Large intestine (tissue), 3 donors: Measurements from ENCODE around the gene THSD4. TPM values are rescaled to one million over a fixed set of nuclear protein-coding genes. Genes with fewer than 3 reads are reported as not detected.

ENCODE experiments used
- DNase-seq, 2 donors: peaks; one replicate each; pipeline versions ENCODE4 v3.0.0 to v3.0.0-alpha.2; 2013
- H3K27ac ChIP-seq: one replicate; pipeline ENCODE4 v1.5.1; 2013; ENCODE audit warnings: low read length
- H3K27me3 ChIP-seq: 2 replicates; pipeline ENCODE4 v1.6.1; 2013; ENCODE audit warnings: low read length; ENCODE audit not compliant: control insufficient read depth, insufficient read depth
- H3K36me3 ChIP-seq: 2 replicates; pipeline ENCODE4 v1.6.1; 2013; ENCODE audit warnings: low read length; ENCODE audit not compliant: control insufficient read depth, insufficient read depth
- H3K4me1 ChIP-seq: one replicate; pipeline ENCODE4 v1.6.1; 2013; ENCODE audit warnings: low read length; ENCODE audit not compliant: control insufficient read depth, insufficient read depth
- H3K4me3 ChIP-seq: one replicate; pipeline ENCODE4 v1.5.1; 2013; ENCODE audit warnings: low read length
- H3K9me3 ChIP-seq: one replicate; pipeline ENCODE4 v1.6.1; 2013; ENCODE audit warnings: mild to moderate bottlenecking, low read depth, low read length, moderate library complexity; ENCODE audit not compliant: control insufficient read depth
- WGBS: methylation state at CpG from one replicate; pipeline ENCODE4 v1.1.5; 2013; ENCODE audit warnings: low lambda C conversion rate; ENCODE audit not compliant: insufficient coverage; 5-methylcytosine and 5-hydroxymethylcytosine counted together
- polyA plus RNA-seq: library from polyadenylated mRNA; unstranded; fragments of 120-200 nt; gene quantifications from one replicate; pipeline ENCODE4 v1.2.1, GENCODE V29; 2013

The THSD4 gene
- polyA plus RNA-seq, 1 donor: 17.5 TPM

DNA sequence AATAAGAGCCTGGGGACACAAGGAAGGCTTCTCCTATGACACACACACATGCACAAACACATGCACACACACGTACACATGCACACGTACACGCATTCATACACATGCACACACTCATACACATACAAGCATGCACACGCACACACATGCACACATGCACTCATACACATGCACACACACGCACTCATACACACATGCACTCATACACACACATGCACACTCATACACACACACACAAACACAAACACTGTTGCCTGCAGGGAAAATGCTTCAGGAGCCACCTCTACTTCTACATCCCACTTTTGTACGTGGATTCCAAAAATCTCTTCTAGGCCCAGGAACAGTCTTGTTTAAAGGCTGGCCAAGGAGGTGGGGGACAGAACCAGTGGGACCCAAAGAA lies 674.3 kb downstream of the THSD4 start:
- Histone ChIP-seq H3K27ac (peak overlapping the region; percentile 88), H3K27me3 (no peaks in the 10 kb centered on the region), H3K9me3 (no peaks in the 10 kb centered on the region), H3K4me1 (peaks cover 34% of the 10 kb centered on the region), H3K36me3 (no peaks in the 10 kb centered on the region), H3K4me3 (no peak overlapping the region)
- DNase-seq: no peak
- WGBS: no CpG with 5 or more reads among the region's 6 CpGs

DNA sequence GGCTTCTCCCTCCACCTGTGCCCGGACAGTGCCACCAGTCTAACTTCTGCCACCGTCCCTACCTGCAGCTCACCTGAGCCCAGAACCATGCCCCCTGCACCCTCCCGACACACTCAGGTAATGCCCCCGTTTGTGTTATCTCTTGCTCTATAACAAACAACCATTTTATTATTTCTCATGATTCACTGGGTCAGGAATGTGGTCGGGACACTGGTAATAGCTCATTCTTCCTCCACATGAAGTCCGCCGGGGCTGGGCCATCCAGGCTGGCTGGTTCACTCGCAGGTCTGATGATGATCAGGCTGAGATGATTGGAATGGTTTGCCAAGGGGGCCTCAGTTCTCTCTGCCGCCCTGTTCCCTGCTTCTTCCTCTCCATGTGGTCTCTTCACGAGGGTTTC lies 674.8 kb downstream of the THSD4 start:
- peak; percentile 64 to 87 for DNase-seq
- Histone ChIP-seq H3K27me3 (no peaks in the 10 kb centered on the region), H3K36me3 (no peaks in the 10 kb centered on the region), H3K27ac (peak overlapping the region; percentile 88), H3K4me1 (peaks cover 34% of the 10 kb centered on the region), H3K4me3 (no peak overlapping the region), H3K9me3 (no peaks in the 10 kb centered on the region)
- WGBS: 17% methylated on average over 1 of the region's 10 CpGs

DNA sequence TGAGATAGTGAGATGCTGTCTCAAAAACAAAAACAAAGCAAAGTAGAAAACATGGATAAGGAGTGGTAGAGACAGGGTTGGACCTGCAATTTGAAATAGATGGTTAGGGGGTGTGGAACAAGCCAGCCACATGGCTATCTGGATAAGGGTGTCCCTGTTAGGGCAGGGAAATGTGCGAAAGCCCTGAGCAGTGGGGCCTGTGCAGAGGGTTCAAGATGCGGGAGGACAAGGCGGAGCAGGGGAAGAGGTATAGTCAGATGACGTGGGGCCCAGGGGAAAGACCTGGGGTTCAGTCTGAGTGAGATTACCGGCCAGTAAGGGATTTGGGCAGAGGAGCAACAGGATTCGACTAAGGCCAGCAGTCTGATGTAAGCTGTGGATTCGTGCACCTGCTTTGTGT lies 676.7 kb downstream of the THSD4 start:
- Histone ChIP-seq H3K9me3 (no peaks in the 10 kb centered on the region), H3K4me1 (peaks cover 34% of the 10 kb centered on the region), H3K36me3 (no peaks in the 10 kb centered on the region), H3K27me3 (no peaks in the 10 kb centered on the region), H3K4me3 (no peak overlapping the region), H3K27ac (no peak overlapping the region)
- no CpG with 5 or more reads among the region's 7 CpGs for WGBS
- no peak for DNase-seq

DNA sequence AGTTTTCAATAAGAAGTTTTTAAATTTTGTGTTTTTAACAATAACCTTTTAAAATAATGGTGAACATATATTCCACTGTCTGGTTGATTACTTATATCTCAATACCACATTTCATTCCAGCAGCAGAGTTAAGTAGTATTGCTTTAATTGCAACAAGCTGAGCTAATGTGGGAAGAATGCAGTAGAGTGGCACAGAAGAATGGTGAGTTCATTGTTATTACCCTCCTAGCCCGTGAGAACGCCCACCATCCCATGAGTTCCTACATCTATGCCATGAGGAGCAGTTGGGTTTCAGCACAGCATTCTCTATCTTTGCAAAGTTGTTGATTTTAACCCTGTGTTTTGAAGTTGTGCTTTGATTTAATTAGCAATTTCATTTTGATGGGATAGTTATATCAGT lies 677.2 kb downstream of the THSD4 start:
- WGBS: no CpG with 5 or more reads among the region's 2 CpGs
- DNase-seq: peak in 1 of 2 donors; percentile 56
- H3K4me3 ChIP-seq: no peak overlapping the region

DNA sequence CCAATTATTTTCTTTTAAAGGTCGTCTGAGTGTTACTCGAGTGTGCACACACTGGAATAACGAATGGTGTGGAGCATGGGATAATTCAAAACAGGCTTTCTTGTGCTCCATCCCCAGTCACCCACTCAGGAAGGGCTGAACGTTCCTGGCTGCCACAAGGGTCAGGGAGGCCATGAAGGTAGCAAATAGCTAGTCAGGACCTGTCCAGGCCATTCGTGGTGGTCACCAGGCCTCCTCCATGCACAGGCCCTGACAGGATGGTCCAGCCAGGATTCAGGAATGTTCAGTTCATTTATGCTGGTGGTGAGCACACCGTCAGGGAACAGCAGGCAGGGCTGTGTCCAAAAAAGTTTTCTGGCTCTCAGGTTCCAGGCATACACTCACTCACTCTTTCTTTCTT lies 683.4 kb downstream of the THSD4 start:
- WGBS: 100% methylated on average over 1 of the region's 6 CpGs
- H3K27ac ChIP-seq: no peak overlapping the region
- H3K9me3 ChIP-seq: no peaks in the 10 kb centered on the region
- peaks cover 3% of the 10 kb centered on the region for H3K4me1 ChIP-seq
- no peak for DNase-seq
- no peaks in the 10 kb centered on the region for H3K27me3 ChIP-seq
- H3K36me3 ChIP-seq: no peaks in the 10 kb centered on the region
- H3K4me3 ChIP-seq: no peak overlapping the region

More for the DNA sequence above, 677.2 kb downstream of the THSD4 start:
- Histone ChIP-seq H3K4me1 (peaks cover 34% of the 10 kb centered on the region), H3K9me3 (no peaks in the 10 kb centered on the region), H3K36me3 (no peaks in the 10 kb centered on the region), H3K27me3 (no peaks in the 10 kb centered on the region), H3K27ac (no peak overlapping the region)

DNA sequence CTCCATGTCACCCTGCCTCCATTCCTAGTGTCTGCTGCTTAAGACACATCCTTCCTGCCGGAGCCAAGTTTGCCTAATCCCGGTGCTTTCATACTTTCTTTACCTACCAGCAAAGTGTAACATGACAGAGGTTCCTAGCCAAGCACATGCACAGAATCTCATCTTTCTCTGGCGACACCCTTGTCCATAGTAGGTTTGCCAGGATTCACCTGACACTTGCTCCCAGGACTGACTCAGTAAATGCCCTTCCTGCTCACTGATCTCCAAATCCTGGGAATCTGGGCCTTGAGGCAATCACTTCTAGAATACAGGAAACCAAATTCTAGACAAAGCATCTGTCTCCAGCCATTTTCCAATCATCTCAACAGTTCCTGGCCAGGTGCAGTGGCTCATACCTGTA lies 684.9 kb downstream of the THSD4 start:
- no peak for DNase-seq
- H3K9me3 ChIP-seq: no peaks in the 10 kb centered on the region
- no CpG with 5 or more reads among the region's 3 CpGs for WGBS
- H3K4me1 ChIP-seq: peaks cover 3% of the 10 kb centered on the region
- no peak overlapping the region for H3K27ac ChIP-seq
- H3K27me3 ChIP-seq: no peaks in the 10 kb centered on the region
- no peaks in the 10 kb centered on the region for H3K36me3 ChIP-seq
- H3K4me3 ChIP-seq: no peak overlapping the region

DNA sequence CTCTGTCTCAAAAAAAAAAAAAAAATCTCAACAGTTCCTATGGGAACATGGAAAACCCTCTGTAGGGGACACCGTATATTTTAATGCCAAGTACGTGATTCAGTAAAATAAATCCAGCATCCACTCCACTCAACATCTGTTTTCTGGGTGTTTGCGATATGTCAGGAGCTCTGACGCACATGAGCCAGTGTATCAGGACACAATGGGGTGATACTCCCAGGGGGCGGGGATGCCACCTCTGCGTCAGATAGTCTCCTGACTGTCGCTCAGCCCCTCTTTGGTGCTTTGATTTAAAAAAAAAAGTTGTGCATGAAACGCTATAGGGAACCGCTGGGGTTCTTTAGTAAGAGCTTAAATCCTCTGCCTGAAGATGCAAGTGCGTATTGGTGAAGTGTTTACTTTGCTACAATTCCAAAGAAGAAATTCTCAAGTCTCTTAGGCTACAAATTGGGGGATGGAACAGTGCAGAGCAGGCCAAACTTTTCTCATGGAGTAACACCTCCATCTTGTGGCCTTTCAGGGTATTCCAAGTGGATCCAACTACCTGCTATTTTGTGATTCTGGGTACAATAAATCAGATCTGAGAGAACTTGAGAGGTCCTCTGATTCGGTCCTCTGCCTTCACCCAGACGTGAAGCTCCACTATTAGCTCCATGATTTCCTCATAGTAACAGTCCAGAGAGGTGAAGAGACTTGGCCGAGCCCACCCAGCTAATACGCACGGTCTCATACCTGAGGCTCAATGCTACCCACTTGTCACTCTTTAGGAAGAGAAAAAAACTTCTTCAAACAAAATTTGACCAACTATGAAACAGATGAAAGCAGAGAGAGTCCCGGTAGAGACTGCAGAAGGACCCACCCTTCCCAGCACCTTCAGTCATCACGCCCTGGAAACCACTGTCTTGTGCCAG lies 685.8 kb downstream of the THSD4 start:
- H3K27me3 ChIP-seq: no peaks in the 10 kb centered on the region
- H3K4me1 ChIP-seq: peaks cover 3% of the 10 kb centered on the region
- no peaks in the 10 kb centered on the region for H3K36me3 ChIP-seq
- H3K27ac ChIP-seq: no peak overlapping the region
- no peaks in the 10 kb centered on the region for H3K9me3 ChIP-seq
- peak; percentile 44 to 61 for DNase-seq
- WGBS: 93% methylated on average over 3 of the region's 17 CpGs
- no peak overlapping the region for H3K4me3 ChIP-seq

DNA sequence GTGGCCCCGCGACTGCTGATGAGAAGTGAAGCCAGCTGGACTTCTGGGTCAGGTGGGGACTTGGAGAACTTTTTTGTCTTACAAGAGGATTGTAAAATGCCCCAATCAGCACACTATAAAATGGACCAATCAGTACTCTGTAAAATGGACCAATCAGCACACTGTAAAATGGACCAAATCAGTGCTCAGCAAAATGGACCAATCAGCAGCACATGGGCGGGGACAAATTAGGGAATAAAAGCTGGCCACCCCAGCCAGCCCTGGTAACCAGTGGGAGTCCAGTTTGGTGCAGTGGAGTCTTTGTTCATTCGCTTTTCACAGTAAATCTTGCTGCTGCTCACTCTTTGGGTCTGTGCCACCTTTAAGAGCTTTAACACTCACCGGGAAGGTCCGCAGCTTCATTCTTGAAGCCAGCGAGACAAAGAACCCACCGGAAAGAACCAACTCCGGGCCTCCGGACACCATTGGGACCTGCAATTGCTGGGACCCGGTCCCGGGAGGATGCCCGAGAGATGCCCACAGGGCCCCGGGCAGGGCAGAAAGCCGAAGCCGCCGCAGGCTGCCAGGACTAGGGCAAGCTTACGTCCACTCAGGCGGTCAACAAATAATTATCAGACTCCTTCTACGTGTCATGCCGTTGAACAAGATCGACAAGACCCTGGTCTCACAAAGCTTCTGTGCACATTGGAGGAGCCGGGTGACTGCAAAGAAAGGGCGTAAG lies 686.8 kb downstream of the THSD4 start:
- WGBS: 92% methylated on average over 2 of the region's 24 CpGs
- peaks cover 7% of the 10 kb centered on the region for H3K4me1 ChIP-seq
- DNase-seq: no peak
- no peaks in the 10 kb centered on the region for H3K9me3 ChIP-seq
- no peak overlapping the region for H3K27ac ChIP-seq
- H3K36me3 ChIP-seq: no peaks in the 10 kb centered on the region
- H3K27me3 ChIP-seq: no peaks in the 10 kb centered on the region
- H3K4me3 ChIP-seq: no peak overlapping the region

DNA sequence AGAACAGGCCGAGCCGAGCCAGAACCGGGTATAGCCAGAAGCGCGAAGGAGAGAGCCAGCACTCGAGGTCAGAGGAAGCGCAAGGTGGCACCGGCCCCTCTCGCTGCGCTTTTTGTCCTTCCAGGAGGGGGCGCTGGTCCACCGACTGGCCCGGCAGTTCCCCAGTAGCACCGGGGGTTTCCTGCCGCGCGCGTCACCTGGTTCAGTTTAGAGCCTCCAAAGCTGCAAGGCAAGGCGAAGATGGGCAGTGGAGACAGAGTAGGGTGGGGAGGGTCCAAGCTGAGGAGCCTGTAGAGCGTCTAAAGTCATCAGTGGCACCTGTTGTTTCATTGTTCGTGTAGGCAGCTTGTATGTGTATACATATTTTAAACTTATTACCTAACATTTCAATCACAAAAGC lies 687.5 kb downstream of the THSD4 start:
- Histone ChIP-seq H3K9me3 (no peaks in the 10 kb centered on the region), H3K4me1 (peaks cover 7% of the 10 kb centered on the region), H3K27me3 (no peaks in the 10 kb centered on the region), H3K36me3 (no peaks in the 10 kb centered on the region), H3K27ac (no peak overlapping the region), H3K4me3 (no peak overlapping the region)
- no peak for DNase-seq
- no CpG with 5 or more reads among the region's 21 CpGs for WGBS

DNA sequence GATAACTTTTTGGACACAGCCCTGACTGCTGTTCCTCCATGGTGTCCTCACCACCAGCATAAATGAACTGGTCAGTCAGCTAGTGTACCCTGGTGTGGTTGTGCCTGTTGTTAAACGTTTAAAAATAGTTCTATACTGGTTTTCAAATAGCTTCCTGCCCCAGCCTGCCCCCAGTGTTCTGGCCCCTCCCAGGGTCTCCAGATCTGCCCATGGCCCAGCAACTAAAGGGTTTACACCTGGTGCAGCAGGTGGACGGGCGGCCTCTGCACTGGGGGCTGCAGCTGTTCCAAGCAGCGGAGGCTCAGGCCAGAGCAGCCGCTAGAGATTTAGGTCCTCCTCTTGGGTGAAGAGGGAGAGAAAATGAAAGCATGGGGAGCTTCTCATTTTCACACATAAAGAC lies 689.0 kb downstream of the THSD4 start:
- WGBS: no CpG with 5 or more reads among the region's 5 CpGs
- no peak overlapping the region for H3K4me3 ChIP-seq
- no peaks in the 10 kb centered on the region for H3K27me3 ChIP-seq
- no peaks in the 10 kb centered on the region for H3K9me3 ChIP-seq
- H3K27ac ChIP-seq: no peak overlapping the region
- DNase-seq: no peak
- no peaks in the 10 kb centered on the region for H3K36me3 ChIP-seq
- peaks cover 7% of the 10 kb centered on the region for H3K4me1 ChIP-seq
